HepG2 (cell line): ENCODE data around the gene ZNF524. TPM values are rescaled to one million over a fixed set of nuclear protein-coding genes. Genes with fewer than 3 reads are reported as not detected.

Experiments used
- CHCHD3 ChIP-seq: sonication (generic); formaldehyde crosslinking; IDR thresholded peaks from 2 replicates; pipeline ENCODE4 v1.8.0; 2022; ENCODE audit warnings: mild to moderate bottlenecking, missing genetic modification reagents, moderate library complexity
- HOXA9 ChIP-seq: sonication (generic); formaldehyde crosslinking; IDR thresholded peaks from 2 replicates; pipeline ENCODE4 v1.8.1; 2022; ENCODE audit warnings: missing genetic modification reagents, mild to moderate bottlenecking, moderate library complexity, borderline replicate concordance
- JDP2 ChIP-seq: sonication (generic); formaldehyde crosslinking; IDR thresholded peaks from 2 replicates; pipeline ENCODE4 v1.8.1; 2022; ENCODE audit warnings: missing genetic modification reagents, borderline replicate concordance
- KAT8 ChIP-seq: IDR thresholded peaks from 2 replicates; pipeline ENCODE4 v1.6.1; 2016; ENCODE audit warnings: missing genetic modification reagents, missing compliant biosample characterization
- KMT2A ChIP-seq: sonication (generic); formaldehyde crosslinking; IDR thresholded peaks from 2 replicates; pipeline ENCODE4 v1.4.0; 2020; ENCODE audit warnings: missing genetic modification reagents
- MXI1 ChIP-seq: IDR thresholded peaks from 3 replicates; pipeline ENCODE4 v1.6.1; 2012; ENCODE audit warnings: low read depth, low read length, inconsistent platforms, borderline replicate concordance
- NFE2L2 ChIP-seq: fragments of 150-350 bp; IDR thresholded peaks from 2 replicates; pipeline ENCODE4 v1.6.1; 2014; ENCODE audit warnings: low read length
- PHF20 ChIP-seq: sonication (generic); formaldehyde crosslinking; IDR thresholded peaks from 2 replicates; pipeline ENCODE4 v1.5.0; 2020; ENCODE audit warnings: mild to moderate bottlenecking, missing genetic modification reagents
- RFX1 ChIP-seq: fragments of 450-650 bp; IDR thresholded peaks from 2 replicates; pipeline ENCODE4 v1.6.1; 2017
- RFXAP ChIP-seq: sonication (generic); formaldehyde crosslinking; IDR thresholded peaks from 2 replicates; pipeline ENCODE4 v1.4.0; 2020; ENCODE audit warnings: missing genetic modification reagents, borderline replicate concordance
- SPEN ChIP-seq: sonication (generic); formaldehyde crosslinking; IDR thresholded peaks from 2 replicates; pipeline ENCODE4 v1.5.1; 2020; ENCODE audit warnings: low read depth, mild to moderate bottlenecking, missing genetic modification reagents
- TBX2 ChIP-seq: sonication (generic); formaldehyde crosslinking; IDR thresholded peaks from 2 replicates; pipeline ENCODE4 v1.5.0; 2020; ENCODE audit warnings: missing genetic modification reagents, mild to moderate bottlenecking, borderline replicate concordance
- TEAD3 ChIP-seq: optimal IDR thresholded peaks from 2 replicates; pipeline ENCODE3; 2016; ENCODE audit warnings: borderline replicate concordance
- THAP11 ChIP-seq: IDR thresholded peaks from 2 replicates; pipeline ENCODE4 v1.6.1; 2016; ENCODE audit warnings: missing biosample characterization, missing genetic modification reagents
- YEATS4 ChIP-seq: sonication (generic); formaldehyde crosslinking; IDR thresholded peaks from 2 replicates; pipeline ENCODE4 v1.4.0; 2020; ENCODE audit warnings: missing genetic modification reagents, borderline replicate concordance
- ZMYM3 ChIP-seq: sonication (generic); formaldehyde crosslinking; IDR thresholded peaks from 2 replicates; pipeline ENCODE4 v1.5.1; 2020; ENCODE audit warnings: mild to moderate bottlenecking, missing genetic modification reagents
- ZNF17 ChIP-seq: sonication (generic); formaldehyde crosslinking; IDR thresholded peaks from 2 replicates; pipeline ENCODE4 v1.5.0; 2020; ENCODE audit warnings: mild to moderate bottlenecking, missing genetic modification reagents
- ZNF546 ChIP-seq: sonication (generic); formaldehyde crosslinking; conservative IDR thresholded peaks from 2 replicates; pipeline ENCODE4 v1.8.1; 2023; ENCODE audit warnings: mild to moderate bottlenecking, missing genetic modification reagents
- ZNF569 ChIP-seq: sonication (generic); formaldehyde crosslinking; IDR thresholded peaks from 2 replicates; pipeline ENCODE4 v1.5.0; 2020; ENCODE audit warnings: mild to moderate bottlenecking, missing genetic modification reagents, moderate library complexity, borderline replicate concordance
- ZNF703 ChIP-seq: sonication (generic); formaldehyde crosslinking; IDR thresholded peaks from 2 replicates; pipeline ENCODE4 v1.5.1; 2020; ENCODE audit warnings: missing genetic modification reagents, mild to moderate bottlenecking, moderate library complexity, borderline replicate concordance
- ZNF737 ChIP-seq: sonication (generic); formaldehyde crosslinking; IDR thresholded peaks from 2 replicates; pipeline ENCODE4 v1.5.0; 2020; ENCODE audit warnings: missing genetic modification reagents, mild to moderate bottlenecking, borderline replicate concordance
- polyA plus RNA-seq, 8 experiments: library from polyadenylated mRNA; depleted of rRNA in 3 of 8; stranded (reverse) in 7 of 8; unstranded in 1 of 8; fragments of >200 nt; fragmentation: Illumina TruSeq in 4 of 8; extraction: Trizol in 4 of 8; gene quantifications; 2 replicates each; pipeline versions ENCODE4 v1.2.1 to v1.2.3, GENCODE V29; 2011 to 2016; ENCODE audit warnings: low read depth in 4 of 8, missing spikeins in 1 of 8, mixed read lengths in 1 of 8; ENCODE audit not compliant: insufficient read depth in 1 of 8
- total RNA-seq, 5 experiments: library from RNA; depleted of rRNA; stranded (reverse); fragments of >200 nt; fragmentation: Illumina TruSeq; extraction: Trizol; gene quantifications; 2 replicates each; pipeline ENCODE4 v1.2.3, GENCODE V29; 2016; ENCODE audit warnings: low read depth in 1 of 5
- TF ChIP-seq, protein P1 (sequence below): sonication (generic); formaldehyde crosslinking; IDR thresholded peaks from 2 replicates; pipeline ENCODE4 v1.5.0; 2020; ENCODE audit warnings: mild to moderate bottlenecking, missing genetic modification reagents, borderline replicate concordance
- TF ChIP-seq, protein P2 (sequence below): sonication (generic); formaldehyde crosslinking; IDR thresholded peaks from 2 replicates; pipeline ENCODE4 v1.5.1; 2020; ENCODE audit warnings: missing genetic modification reagents, mild to moderate bottlenecking, borderline replicate concordance

The ZNF524 gene
- total and polyA plus RNA-seq, 2 of the 13 experiments (the other 11 are each of a cell fraction or from before 2014, with no cell fraction given): 3.2 to 4.6 TPM

DNA sequence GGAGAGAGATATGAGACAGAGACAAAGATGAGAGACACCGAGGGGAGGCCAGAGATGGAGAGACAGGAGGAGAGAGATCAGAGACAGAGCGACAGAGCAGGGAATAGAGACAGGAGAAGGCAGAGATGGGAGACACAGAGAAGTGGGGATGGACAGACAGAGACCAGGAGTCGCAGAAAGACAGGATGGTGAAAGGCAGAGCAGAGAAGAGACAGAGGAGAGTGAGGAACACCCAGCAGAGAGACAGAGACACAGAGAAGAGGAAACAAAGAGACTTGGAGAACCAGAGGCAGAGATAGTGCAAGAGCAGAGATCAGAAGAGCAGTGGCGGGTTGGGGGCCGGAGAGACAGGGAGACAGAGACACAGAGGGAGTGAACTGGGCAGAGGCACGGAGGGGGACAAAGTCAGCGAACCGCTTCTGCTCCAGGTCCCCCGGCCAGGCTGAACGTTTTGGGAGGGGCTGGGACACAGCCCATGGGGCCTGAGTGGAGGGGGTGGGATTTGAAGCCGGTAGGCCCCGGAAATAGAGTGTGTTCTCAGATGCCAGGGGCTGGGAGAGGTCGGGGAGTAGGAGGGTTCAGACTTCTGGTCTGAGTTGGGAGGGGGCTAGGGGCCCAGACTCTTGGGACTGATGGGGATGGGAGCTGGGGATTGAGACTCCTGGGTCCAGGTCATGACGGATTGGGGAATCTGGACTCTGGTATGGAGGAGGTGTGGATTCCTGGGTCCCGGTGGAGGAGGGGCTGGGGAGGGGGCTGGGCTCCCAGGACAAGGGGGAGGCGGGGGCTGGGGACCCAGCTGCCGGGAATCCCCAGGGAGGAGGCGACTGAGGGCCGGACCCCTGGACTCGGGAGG is 20.1 kb upstream of the ZNF524 start (continued):
- TF ChIP-seq THAP11 (CRISPR knock-in tag) (no peak), TBX2 (CRISPR knock-in tag) (no peak; the same call in 1 of the 2 replicates), MXI1 (no peak), ZNF546 (CRISPR knock-in tag) (no peak; the same call in 1 of the 2 replicates), TEAD3 (peak; percentile 16), CHCHD3 (CRISPR knock-in tag) (no peak), NFE2L2 (no peak), ZNF703 (CRISPR knock-in tag) (no peak), JDP2 (CRISPR knock-in tag) (no peak), RFX1 (no peak), HOXA9 (no peak), ZMYM3 (CRISPR knock-in tag) (no peak), ZNF737 (CRISPR knock-in tag) (no peak), RFXAP (CRISPR knock-in tag) (no peak), ZNF569 (no peak), ZNF17 (CRISPR knock-in tag) (no peak), KAT8 (CRISPR knock-in tag) (no peak), SPEN (CRISPR knock-in tag) (no peak), KMT2A (CRISPR knock-in tag) (0 out of 2 replicates have a peak, but pooled peaks have one; percentile 18), PHF20 (CRISPR knock-in tag) (no peak), YEATS4 (CRISPR knock-in tag) (no peak)
- TF ChIP-seq, protein P1, sequence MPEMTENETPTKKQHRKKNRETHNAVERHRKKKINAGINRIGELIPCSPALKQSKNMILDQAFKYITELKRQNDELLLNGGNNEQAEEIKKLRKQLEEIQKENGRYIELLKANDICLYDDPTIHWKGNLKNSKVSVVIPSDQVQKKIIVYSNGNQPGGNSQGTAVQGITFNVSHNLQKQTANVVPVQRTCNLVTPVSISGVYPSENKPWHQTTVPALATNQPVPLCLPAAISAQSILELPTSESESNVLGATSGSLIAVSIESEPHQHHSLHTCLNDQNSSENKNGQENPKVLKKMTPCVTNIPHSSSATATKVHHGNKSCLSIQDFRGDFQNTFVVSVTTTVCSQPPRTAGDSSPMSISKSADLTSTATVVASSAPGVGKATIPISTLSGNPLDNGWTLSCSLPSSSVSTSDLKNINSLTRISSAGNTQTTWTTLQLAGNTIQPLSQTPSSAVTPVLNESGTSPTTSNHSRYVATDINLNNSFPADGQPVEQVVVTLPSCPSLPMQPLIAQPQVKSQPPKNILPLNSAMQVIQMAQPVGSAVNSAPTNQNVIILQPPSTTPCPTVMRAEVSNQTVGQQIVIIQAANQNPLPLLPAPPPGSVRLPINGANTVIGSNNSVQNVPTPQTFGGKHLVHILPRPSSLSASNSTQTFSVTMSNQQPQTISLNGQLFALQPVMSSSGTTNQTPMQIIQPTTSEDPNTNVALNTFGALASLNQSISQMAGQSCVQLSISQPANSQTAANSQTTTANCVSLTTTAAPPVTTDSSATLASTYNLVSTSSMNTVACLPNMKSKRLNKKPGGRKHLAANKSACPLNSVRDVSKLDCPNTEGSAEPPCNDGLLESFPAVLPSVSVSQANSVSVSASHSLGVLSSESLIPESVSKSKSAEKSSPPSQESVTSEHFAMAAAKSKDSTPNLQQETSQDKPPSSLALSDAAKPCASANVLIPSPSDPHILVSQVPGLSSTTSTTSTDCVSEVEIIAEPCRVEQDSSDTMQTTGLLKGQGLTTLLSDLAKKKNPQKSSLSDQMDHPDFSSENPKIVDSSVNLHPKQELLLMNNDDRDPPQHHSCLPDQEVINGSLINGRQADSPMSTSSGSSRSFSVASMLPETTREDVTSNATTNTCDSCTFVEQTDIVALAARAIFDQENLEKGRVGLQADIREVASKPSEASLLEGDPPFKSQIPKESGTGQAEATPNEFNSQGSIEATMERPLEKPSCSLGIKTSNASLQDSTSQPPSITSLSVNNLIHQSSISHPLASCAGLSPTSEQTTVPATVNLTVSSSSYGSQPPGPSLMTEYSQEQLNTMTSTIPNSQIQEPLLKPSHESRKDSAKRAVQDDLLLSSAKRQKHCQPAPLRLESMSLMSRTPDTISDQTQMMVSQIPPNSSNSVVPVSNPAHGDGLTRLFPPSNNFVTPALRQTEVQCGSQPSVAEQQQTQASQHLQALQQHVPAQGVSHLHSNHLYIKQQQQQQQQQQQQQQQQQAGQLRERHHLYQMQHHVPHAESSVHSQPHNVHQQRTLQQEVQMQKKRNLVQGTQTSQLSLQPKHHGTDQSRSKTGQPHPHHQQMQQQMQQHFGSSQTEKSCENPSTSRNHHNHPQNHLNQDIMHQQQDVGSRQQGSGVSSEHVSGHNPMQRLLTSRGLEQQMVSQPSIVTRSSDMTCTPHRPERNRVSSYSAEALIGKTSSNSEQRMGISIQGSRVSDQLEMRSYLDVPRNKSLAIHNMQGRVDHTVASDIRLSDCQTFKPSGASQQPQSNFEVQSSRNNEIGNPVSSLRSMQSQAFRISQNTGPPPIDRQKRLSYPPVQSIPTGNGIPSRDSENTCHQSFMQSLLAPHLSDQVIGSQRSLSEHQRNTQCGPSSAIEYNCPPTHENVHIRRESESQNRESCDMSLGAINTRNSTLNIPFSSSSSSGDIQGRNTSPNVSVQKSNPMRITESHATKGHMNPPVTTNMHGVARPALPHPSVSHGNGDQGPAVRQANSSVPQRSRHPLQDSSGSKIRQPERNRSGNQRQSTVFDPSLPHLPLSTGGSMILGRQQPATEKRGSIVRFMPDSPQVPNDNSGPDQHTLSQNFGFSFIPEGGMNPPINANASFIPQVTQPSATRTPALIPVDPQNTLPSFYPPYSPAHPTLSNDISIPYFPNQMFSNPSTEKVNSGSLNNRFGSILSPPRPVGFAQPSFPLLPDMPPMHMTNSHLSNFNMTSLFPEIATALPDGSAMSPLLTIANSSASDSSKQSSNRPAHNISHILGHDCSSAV (CRISPR knock-in tag): no peak
- TF ChIP-seq, protein P2, sequence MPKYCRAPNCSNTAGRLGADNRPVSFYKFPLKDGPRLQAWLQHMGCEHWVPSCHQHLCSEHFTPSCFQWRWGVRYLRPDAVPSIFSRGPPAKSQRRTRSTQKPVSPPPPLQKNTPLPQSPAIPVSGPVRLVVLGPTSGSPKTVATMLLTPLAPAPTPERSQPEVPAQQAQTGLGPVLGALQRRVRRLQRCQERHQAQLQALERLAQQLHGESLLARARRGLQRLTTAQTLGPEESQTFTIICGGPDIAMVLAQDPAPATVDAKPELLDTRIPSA: no peak
